HepG2 (cell line): ENCODE data around the gene PROC. TPM values are rescaled to one million over a fixed set of nuclear protein-coding genes. Genes with fewer than 3 reads are reported as not detected.
A peak's percentile ranks its signal among the peaks of the same experiment; 100 is the strongest.

Experiments
- BORCS8-MEF2B ChIP-seq: sonication (generic); formaldehyde crosslinking; IDR thresholded peaks from 2 replicates; pipeline ENCODE4 v1.8.0; 2022; ENCODE audit warnings: mild to moderate bottlenecking, missing genetic modification reagents
- CCDC6 ChIP-seq: sonication (generic); formaldehyde crosslinking; IDR thresholded peaks from 2 replicates; pipeline ENCODE4 v1.8.1; 2022; ENCODE audit warnings: mild to moderate bottlenecking, missing genetic modification reagents, moderate library complexity
- EED ChIP-seq: sonication (generic); formaldehyde crosslinking; IDR thresholded peaks from 2 replicates; pipeline ENCODE4 v1.5.0; 2020; ENCODE audit warnings: mild to moderate bottlenecking, missing genetic modification reagents
- GATAD1 ChIP-seq: IDR thresholded peaks from 2 replicates; pipeline ENCODE4 v1.6.1; 2016; ENCODE audit warnings: missing genetic modification reagents, missing compliant biosample characterization
- KAT7 ChIP-seq: IDR thresholded peaks from 2 replicates; pipeline ENCODE4 v1.6.1; 2018; ENCODE audit warnings: borderline replicate concordance, missing compliant biosample characterization
- MAF1 ChIP-seq: sonication (generic); formaldehyde crosslinking; IDR thresholded peaks from 2 replicates; pipeline ENCODE4 v1.5.0; 2020; ENCODE audit warnings: missing genetic modification reagents, borderline replicate concordance
- MYNN ChIP-seq: sonication (generic); formaldehyde crosslinking; IDR thresholded peaks from 2 replicates; pipeline ENCODE4 v1.4.0; 2020; ENCODE audit warnings: mild to moderate bottlenecking, low read depth, missing genetic modification reagents
- NCOR1 ChIP-seq: fragments of 200-600 bp; sonication (generic); IDR thresholded peaks from 2 replicates; pipeline ENCODE4 v1.7.0; 2017; ENCODE audit warnings: antibody characterized with exemption, low read length, borderline replicate concordance
- NFKBIZ ChIP-seq: IDR thresholded peaks from 2 replicates; pipeline ENCODE4 v1.6.1; 2018; ENCODE audit warnings: missing genetic modification reagents, missing compliant biosample characterization
- RBM22 ChIP-seq: fragments of 200-400 bp; formaldehyde crosslinking; optimal IDR thresholded peaks from 2 replicates; pipeline ENCODE3; 2017; ENCODE audit warnings: mild to moderate bottlenecking, low read length, moderate library complexity
- RFX5 ChIP-seq: IDR thresholded peaks from 2 replicates; pipeline ENCODE4 v1.6.1; 2011; ENCODE audit warnings: low read depth, low read length, improper control_type of control experiment
- SNAPC2 ChIP-seq: sonication (generic); formaldehyde crosslinking; IDR thresholded peaks from 2 replicates; pipeline ENCODE4 v1.8.1; 2022; ENCODE audit warnings: mild to moderate bottlenecking, missing genetic modification reagents
- SOX6 ChIP-seq, 2 experiments: fragments of 450-650 bp in 1 of 2; sonication (generic) in 1 of 2; formaldehyde crosslinking in 1 of 2; IDR thresholded peaks; 2 replicates each; pipeline versions ENCODE4 v1.4.0 to v1.6.1; 2017 to 2020; ENCODE audit warnings: antibody characterized with exemption in 1 of 2, mild to moderate bottlenecking in 1 of 2, missing genetic modification reagents in 1 of 2
- TCF7 ChIP-seq: sonication (generic); IDR thresholded peaks from 2 replicates; pipeline ENCODE4 v1.6.1; 2016; ENCODE audit warnings: antibody characterized with exemption, low read depth
- ZFYVE20 ChIP-seq: sonication (generic); formaldehyde crosslinking; IDR thresholded peaks from 2 replicates; pipeline ENCODE4 v1.8.0; 2023; ENCODE audit warnings: low read depth, mild to moderate bottlenecking, moderate library complexity, missing genetic modification reagents, borderline replicate concordance
- ZNF224 ChIP-seq: sonication (generic); formaldehyde crosslinking; IDR thresholded peaks from 2 replicates; pipeline ENCODE4 v1.5.0; 2020; ENCODE audit warnings: mild to moderate bottlenecking, missing genetic modification reagents
- ZNF350 ChIP-seq: sonication (generic); formaldehyde crosslinking; IDR thresholded peaks from 2 replicates; pipeline ENCODE4 v1.4.0; 2020; ENCODE audit warnings: mild to moderate bottlenecking, low read depth, missing genetic modification reagents, borderline replicate concordance
- ZNF354B ChIP-seq: sonication (generic); formaldehyde crosslinking; IDR thresholded peaks from 2 replicates; pipeline ENCODE4 v1.8.0; 2022; ENCODE audit warnings: mild to moderate bottlenecking, missing genetic modification reagents
- polyA plus RNA-seq, 8 experiments: library from polyadenylated mRNA; depleted of rRNA in 3 of 8; stranded (reverse) in 7 of 8; unstranded in 1 of 8; fragments of >200 nt; fragmentation: Illumina TruSeq in 4 of 8; extraction: Trizol in 4 of 8; gene quantifications; 2 replicates each; pipeline versions ENCODE4 v1.2.1 to v1.2.3, GENCODE V29; 2011 to 2016; ENCODE audit warnings: low read depth in 4 of 8, missing spikeins in 1 of 8, mixed read lengths in 1 of 8; ENCODE audit not compliant: insufficient read depth in 1 of 8
- total RNA-seq, 5 experiments: library from RNA; depleted of rRNA; stranded (reverse); fragments of >200 nt; fragmentation: Illumina TruSeq; extraction: Trizol; gene quantifications; 2 replicates each; pipeline ENCODE4 v1.2.3, GENCODE V29; 2016; ENCODE audit warnings: low read depth in 1 of 5
- TF ChIP-seq, protein P1 (sequence below): sonication (generic); formaldehyde crosslinking; IDR thresholded peaks from 2 replicates; pipeline ENCODE4 v1.4.0; 2020; ENCODE audit warnings: mild to moderate bottlenecking, missing genetic modification reagents, borderline replicate concordance
- TF ChIP-seq, protein P2 (sequence below): sonication (generic); formaldehyde crosslinking; IDR thresholded peaks from 2 replicates; pipeline ENCODE4 v1.5.0; 2020; ENCODE audit warnings: mild to moderate bottlenecking, missing genetic modification reagents
- TF ChIP-seq, protein P3 (sequence below): sonication (generic); formaldehyde crosslinking; IDR thresholded peaks from 2 replicates; pipeline ENCODE4 v1.4.0; 2020; ENCODE audit warnings: missing genetic modification reagents
- TF ChIP-seq, protein P4 (sequence below): sonication (generic); formaldehyde crosslinking; conservative IDR thresholded peaks from 2 replicates; pipeline ENCODE4 v1.4.0; 2020; ENCODE audit warnings: missing genetic modification reagents

PROC gene
- total and polyA plus RNA-seq, 2 of the 13 experiments (the other 11 are each of a cell fraction or from before 2014, with no cell fraction given) = 134 to 185 TPM

DNA sequence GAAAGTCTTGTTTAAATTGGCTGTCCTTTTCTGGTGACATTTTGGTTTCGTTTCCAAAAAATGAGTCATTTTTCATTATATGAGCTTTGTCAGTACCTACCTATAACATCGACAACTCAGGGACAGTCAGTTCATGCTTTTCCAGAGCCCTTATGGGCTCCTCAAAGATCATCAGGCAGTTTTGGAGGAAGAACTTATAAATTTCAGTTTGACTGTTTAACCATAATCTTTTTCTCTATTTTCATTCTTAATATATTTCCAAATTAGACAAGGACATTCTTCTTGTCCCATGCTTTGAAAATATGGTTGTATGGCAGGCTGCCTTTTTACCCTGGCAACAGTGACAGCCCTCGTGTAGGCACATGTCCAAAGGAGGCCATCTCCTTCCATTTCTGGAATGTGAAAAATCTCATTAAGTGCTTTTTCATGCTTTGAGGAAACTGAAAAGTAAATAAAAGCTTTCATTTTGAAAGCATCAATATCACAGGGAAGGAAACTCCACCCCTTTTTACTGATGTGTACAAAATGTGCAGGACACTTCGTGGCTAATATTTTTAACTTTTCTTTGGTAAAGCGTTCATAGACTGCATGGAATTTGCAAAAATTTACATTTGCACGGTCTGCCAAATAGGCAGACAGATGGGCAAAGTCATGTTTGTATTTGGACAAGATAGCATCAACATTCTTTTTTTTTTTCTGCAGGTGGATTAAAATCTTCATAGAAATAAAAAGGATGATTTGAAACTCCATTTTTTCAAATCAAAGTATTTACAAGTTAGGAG lies 7.2 kb upstream of the PROC start (continued):
- no peak for TF ChIP-seq BORCS8-MEF2B (CRISPR knock-in tag)
- 0 out of 2 replicates have a peak, but pooled peaks have one; percentile 14 for TF ChIP-seq TCF7
- no peak for TF ChIP-seq MYNN (CRISPR knock-in tag)
- TF ChIP-seq ZNF224 = no peak
- no peak for TF ChIP-seq MAF1 (CRISPR knock-in tag)
- no peak for TF ChIP-seq CCDC6 (CRISPR knock-in tag)
- no peak for TF ChIP-seq KAT7
- TF ChIP-seq, protein P1, sequence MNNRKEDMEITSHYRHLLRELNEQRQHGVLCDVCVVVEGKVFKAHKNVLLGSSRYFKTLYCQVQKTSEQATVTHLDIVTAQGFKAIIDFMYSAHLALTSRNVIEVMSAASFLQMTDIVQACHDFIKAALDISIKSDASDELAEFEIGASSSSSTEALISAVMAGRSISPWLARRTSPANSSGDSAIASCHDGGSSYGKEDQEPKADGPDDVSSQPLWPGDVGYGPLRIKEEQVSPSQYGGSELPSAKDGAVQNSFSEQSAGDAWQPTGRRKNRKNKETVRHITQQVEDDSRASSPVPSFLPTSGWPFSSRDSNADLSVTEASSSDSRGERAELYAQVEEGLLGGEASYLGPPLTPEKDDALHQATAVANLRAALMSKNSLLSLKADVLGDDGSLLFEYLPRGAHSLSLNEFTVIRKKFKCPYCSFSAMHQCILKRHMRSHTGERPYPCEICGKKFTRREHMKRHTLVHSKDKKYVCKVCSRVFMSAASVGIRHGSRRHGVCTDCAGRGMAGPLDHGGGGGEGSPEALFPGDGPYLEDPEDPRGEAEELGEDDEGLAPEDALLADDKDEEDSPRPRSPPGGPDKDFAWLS (CRISPR knock-in tag) = no peak
- TF ChIP-seq RBM22 = no peak
- no peak for TF ChIP-seq ZFYVE20 (CRISPR knock-in tag)
- no peak for TF ChIP-seq ZNF350 (CRISPR knock-in tag)
- no peak for TF ChIP-seq SNAPC2 (CRISPR knock-in tag)
- TF ChIP-seq, protein P2, sequence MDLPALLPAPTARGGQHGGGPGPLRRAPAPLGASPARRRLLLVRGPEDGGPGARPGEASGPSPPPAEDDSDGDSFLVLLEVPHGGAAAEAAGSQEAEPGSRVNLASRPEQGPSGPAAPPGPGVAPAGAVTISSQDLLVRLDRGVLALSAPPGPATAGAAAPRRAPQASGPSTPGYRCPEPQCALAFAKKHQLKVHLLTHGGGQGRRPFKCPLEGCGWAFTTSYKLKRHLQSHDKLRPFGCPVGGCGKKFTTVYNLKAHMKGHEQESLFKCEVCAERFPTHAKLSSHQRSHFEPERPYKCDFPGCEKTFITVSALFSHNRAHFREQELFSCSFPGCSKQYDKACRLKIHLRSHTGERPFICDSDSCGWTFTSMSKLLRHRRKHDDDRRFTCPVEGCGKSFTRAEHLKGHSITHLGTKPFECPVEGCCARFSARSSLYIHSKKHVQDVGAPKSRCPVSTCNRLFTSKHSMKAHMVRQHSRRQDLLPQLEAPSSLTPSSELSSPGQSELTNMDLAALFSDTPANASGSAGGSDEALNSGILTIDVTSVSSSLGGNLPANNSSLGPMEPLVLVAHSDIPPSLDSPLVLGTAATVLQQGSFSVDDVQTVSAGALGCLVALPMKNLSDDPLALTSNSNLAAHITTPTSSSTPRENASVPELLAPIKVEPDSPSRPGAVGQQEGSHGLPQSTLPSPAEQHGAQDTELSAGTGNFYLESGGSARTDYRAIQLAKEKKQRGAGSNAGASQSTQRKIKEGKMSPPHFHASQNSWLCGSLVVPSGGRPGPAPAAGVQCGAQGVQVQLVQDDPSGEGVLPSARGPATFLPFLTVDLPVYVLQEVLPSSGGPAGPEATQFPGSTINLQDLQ = no peak
- TF ChIP-seq EED (CRISPR knock-in tag) = no peak
- TF ChIP-seq GATAD1 (CRISPR knock-in tag) = 0 out of 2 replicates have a peak, but pooled peaks have one; percentile 20
- TF ChIP-seq, protein P3, sequence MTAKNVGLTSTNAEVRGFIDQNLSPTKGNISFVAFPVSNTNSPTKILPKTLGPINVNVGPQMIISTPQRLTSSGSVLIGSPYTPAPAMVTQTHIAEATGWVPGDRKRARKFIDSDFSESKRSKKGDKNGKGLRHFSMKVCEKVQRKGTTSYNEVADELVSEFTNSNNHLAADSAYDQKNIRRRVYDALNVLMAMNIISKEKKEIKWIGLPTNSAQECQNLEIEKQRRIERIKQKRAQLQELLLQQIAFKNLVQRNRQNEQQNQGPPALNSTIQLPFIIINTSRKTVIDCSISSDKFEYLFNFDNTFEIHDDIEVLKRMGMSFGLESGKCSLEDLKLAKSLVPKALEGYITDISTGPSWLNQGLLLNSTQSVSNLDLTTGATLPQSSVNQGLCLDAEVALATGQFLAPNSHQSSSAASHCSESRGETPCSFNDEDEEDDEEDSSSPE (CRISPR knock-in tag) = 0 out of 2 replicates have a peak, but pooled peaks have one; percentile 23
- TF ChIP-seq SOX6 (IDR thresholded peaks at IDR 0.05) = no peak
- TF ChIP-seq SOX6 (CRISPR knock-in tag; IDR thresholded peaks at IDR 0.05) = 0 out of 2 replicates have a peak, but pooled peaks have one; percentile 4
- peak; percentile 99 for TF ChIP-seq RFX5
- TF ChIP-seq NCOR1 = no peak; the same call in 1 of the 2 replicates
- TF ChIP-seq ZNF354B (CRISPR knock-in tag) = no peak
- TF ChIP-seq, protein P4, sequence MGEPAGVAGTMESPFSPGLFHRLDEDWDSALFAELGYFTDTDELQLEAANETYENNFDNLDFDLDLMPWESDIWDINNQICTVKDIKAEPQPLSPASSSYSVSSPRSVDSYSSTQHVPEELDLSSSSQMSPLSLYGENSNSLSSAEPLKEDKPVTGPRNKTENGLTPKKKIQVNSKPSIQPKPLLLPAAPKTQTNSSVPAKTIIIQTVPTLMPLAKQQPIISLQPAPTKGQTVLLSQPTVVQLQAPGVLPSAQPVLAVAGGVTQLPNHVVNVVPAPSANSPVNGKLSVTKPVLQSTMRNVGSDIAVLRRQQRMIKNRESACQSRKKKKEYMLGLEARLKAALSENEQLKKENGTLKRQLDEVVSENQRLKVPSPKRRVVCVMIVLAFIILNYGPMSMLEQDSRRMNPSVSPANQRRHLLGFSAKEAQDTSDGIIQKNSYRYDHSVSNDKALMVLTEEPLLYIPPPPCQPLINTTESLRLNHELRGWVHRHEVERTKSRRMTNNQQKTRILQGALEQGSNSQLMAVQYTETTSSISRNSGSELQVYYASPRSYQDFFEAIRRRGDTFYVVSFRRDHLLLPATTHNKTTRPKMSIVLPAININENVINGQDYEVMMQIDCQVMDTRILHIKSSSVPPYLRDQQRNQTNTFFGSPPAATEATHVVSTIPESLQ (CRISPR knock-in tag) = no peak
- no peak for TF ChIP-seq NFKBIZ (CRISPR knock-in tag)
